ENCODE measurements around the gene KIAA0232. TPM values are rescaled to one million over a fixed set of nuclear protein-coding genes. Genes with fewer than 3 reads are reported as not detected.

The KIAA0232 gene
- total and polyA plus RNA-seq, 2 of the 8 experiments (the other 6 are each of a cell fraction or from before 2014, with no cell fraction given), result 5.6 to 23.3 TPM

DNA sequence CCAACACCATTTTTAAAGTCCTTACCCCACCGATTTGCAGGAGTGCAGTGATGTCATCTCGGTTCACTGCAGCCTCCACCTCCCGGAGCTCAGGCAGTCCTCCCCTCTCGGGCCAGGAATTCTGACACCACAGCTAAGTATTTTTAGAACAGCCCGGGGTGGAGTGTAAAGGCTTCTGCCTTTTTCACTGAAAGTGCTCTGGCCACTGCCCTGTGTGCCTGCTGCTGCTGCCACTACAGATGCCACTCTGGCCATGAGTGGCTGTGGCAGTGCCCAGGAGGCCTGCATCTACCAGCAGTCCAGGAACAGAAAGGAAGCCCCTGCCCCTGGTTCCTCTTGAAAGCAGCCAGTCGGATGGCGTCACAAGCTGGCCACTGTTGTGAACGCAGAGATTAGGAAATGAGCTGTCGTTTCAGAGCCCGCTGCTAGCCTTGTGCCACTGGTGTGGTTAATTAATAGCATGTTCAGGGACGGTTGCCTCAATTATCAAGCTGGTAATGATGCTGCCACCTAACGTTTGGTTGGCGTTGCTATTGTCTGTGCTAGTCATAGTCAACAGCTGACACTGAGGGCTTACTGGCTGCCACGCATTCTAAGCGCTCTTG is 103.5 kb downstream of the KIAA0232 start:
- Histone ChIP-seq H4K8ac (ENCODE audit: extremely low read depth, insufficient read depth, low read length) (no peak overlapping the region), H2BK15ac (ENCODE audit: low read length) (no peak overlapping the region), H3K18ac (ENCODE audit: extremely low read depth, low read length) (no peak overlapping the region), H2BK5ac (ENCODE audit: low read depth, low read length) (no peak overlapping the region), H3K4me2 (ENCODE audit: insufficient read depth in 1 of 2, low read depth in 2 of 2, low read length in 2 of 2) (no peak overlapping the region), H3K4ac (replicated peaks; ENCODE audit: insufficient read length, low read depth, low read length) (no peak overlapping the region), H2AK5ac (ENCODE audit: low read depth, low read length) (no peak overlapping the region), H3K27me3 (replicated peaks in 1 of 4; ENCODE audit: control insufficient read depth in 3 of 4, extremely low read depth in 1 of 4, insufficient read depth in 3 of 4, low read length in 3 of 4) (no peaks in the 10 kb centered on the region), H2AFZ (ENCODE audit: low read length) (no peak overlapping the region), H3K56ac (replicated peaks; ENCODE audit: insufficient read length, low read depth, low read length) (no peak overlapping the region), H2BK120ac (replicated peaks; ENCODE audit: low read depth, low read length) (no peak overlapping the region), H3K4me3 (ENCODE audit: extremely low read depth in 1 of 4, insufficient read depth in 2 of 4, low read depth in 3 of 4, low read length in 4 of 4) (no peak overlapping the region), H2BK12ac (ENCODE audit: low read depth, low read length) (no peak overlapping the region; the same call in 1 of the 2 replicates), H3K27ac (ENCODE audit: low read depth, low read length) (no peak overlapping the region), H4K20me1 (replicated peaks in 1 of 2; ENCODE audit: control insufficient read depth in 1 of 2, insufficient read depth in 2 of 2, low read length in 2 of 2) (peaks cover 0 to 4% of the 10 kb centered on the region in 2 experiments), H3K9ac (replicated peaks in 1 of 4; ENCODE audit: extremely low read depth in 1 of 4, low read depth in 3 of 4, low read length in 3 of 4) (no peak overlapping the region), H3K9me3 (ENCODE audit: insufficient read depth in 2 of 2, low read depth in 1 of 2, low read length in 1 of 2) (no peaks in the 10 kb centered on the region), H2BK20ac (ENCODE audit: low read length) (no peak overlapping the region), H3K4me1 (replicated peaks in 1 of 4; ENCODE audit: control insufficient read depth in 3 of 4, insufficient read depth in 4 of 4, low read length in 3 of 4) (no peaks in the 10 kb centered on the region), H3K23me2 (ENCODE audit: low read depth, low read length) (no peaks in the 10 kb centered on the region), H3K36me3 (ENCODE audit: control insufficient read depth in 2 of 4, insufficient read depth in 4 of 4, low read length in 3 of 4) (peaks cover 0 to 9% (median 4%) of the 10 kb centered on the region in 4 experiments; a peak in 4 of 8 replicates), H4K5ac (ENCODE audit: insufficient read length, low read depth, low read length) (no peak overlapping the region), H3K23ac (ENCODE audit: insufficient read length) (no peak overlapping the region), H3K79me2 (ENCODE audit: control insufficient read depth in 1 of 2, insufficient read depth in 2 of 2, low read length in 2 of 2) (no peaks in the 10 kb centered on the region), H3K14ac (ENCODE audit: insufficient read length) (no peak overlapping the region), H4K91ac (replicated peaks; ENCODE audit: insufficient read length, low read length) (no peak overlapping the region), H3K79me1 (ENCODE audit: low read depth, low read length) (no peaks in the 10 kb centered on the region)
- DNase-seq (ENCODE audit: low read depth in 1 of 2, low spot score in 2 of 2) (no peak), FAIRE-seq (no peak)
- CTCF ChIA-PET (ENCODE audit: partially characterized antibody), result interaction anchor here (0.5 to 7.3 kb wide), 20 partner anchors 9 to 294 kb away, joined by 3 to 67 read pairs (median 4); no protein-coding TSS in a partner anchor
- POLR2A ChIA-PET (ENCODE audit: partially characterized antibody), result interaction anchor here (0.8 to 3.0 kb wide), 5 partner anchors 14 to 155 kb away, joined by 3 to 14 read pairs (median 3); partner anchors contain the start of gene TBC1D14
- 85% methylated on average over 15 of the region's 15 CpGs; no CpG with 5 or more reads in 1 of the 2 experiments for WGBS, 2 experiments (ENCODE audit: extremely low coverage in 1 of 2, insufficient coverage in 1 of 2, insufficient read length in 1 of 2, insufficient replicate concordance in 2 of 2, low coverage in 1 of 2, low lambda C conversion rate in 2 of 2, missing lambda C conversion rate in 1 of 2)
- TF ChIP-seq TBP (IDR thresholded peaks at IDR 0.05; ENCODE audit: low read depth, low read length), result no peak
- peak in 2 of 3 experiments; percentile 2 to 33; a peak in 2 of 4 replicates for TF ChIP-seq CTCF (IDR thresholded peaks at IDR 0.05; ENCODE audit: control extremely low read depth in 1 of 3, insufficient read depth in 1 of 3, low read depth in 1 of 3, low read length in 3 of 3)
- TF ChIP-seq RAD21 (IDR thresholded peaks at IDR 0.05 in 1 of 2, conservative IDR thresholded peaks at IDR 0.05 in 1 of 2; ENCODE audit: low read depth in 2 of 2, low read length in 2 of 2), result peak in 1 of 2 experiments; percentile 24; a peak in 1 of 4 replicates

Data from H1 (cell line).